NCI-H146 (cell line): ENCODE results near the gene ZACN.
A peak's percentile ranks its signal among the peaks of the same experiment; 100 is the strongest.

Experiments
- DNase-seq: peaks from one replicate; lab custom pipeline; 2025; lab: John Stamatoyannopoulos, UW

Gene ZACN

DNA sequence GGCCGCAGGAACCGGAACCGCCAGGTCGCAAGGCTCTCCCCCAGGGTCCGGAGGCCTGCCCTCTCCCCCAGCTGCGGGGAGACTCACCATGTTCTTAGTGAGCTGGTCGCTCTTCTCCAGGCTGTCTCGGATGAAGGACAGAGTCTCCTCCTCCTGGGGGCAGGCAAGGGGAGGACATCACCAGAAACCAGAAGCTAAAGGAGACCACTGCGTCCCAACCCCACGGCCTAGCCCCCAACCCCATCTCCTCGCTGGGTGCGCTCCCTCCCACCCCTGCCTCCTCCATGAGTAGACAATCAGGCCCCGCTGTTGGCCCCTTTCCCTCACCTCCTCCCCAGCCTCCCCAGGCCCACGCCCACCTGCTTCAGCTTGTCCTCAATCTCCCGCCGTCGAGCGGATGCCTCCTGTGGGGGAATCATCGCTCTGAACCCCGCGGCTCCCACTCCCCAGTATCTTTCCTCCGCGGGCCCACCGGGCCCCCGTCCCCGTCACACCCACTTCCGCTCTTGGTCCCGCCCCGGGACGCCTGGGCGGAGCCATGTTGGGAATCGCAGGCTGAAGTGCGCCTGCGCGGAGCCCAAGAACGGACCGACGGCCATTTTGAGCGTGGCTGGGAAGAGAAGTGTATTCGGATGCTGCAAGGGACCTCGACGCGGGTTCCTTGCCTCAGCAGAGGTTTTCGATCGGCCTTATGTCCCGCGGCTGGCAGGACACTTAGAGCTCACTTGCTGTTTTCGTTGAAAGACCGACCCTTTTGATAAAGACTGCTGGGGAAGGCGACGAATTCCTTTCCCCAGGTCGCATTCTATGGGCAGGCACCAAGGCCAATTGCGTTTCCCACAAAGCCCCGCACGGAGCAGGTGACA, 24.5 kb downstream of the ZACN start, which contains the start of gene EXOC7:
EXOC7 (minus strand) TSS at position 514 of the 866 bp plus-strand sequence; CDS start at position 419, 95 bp downstream.
- DNase-seq = peak; percentile 93

DNA sequence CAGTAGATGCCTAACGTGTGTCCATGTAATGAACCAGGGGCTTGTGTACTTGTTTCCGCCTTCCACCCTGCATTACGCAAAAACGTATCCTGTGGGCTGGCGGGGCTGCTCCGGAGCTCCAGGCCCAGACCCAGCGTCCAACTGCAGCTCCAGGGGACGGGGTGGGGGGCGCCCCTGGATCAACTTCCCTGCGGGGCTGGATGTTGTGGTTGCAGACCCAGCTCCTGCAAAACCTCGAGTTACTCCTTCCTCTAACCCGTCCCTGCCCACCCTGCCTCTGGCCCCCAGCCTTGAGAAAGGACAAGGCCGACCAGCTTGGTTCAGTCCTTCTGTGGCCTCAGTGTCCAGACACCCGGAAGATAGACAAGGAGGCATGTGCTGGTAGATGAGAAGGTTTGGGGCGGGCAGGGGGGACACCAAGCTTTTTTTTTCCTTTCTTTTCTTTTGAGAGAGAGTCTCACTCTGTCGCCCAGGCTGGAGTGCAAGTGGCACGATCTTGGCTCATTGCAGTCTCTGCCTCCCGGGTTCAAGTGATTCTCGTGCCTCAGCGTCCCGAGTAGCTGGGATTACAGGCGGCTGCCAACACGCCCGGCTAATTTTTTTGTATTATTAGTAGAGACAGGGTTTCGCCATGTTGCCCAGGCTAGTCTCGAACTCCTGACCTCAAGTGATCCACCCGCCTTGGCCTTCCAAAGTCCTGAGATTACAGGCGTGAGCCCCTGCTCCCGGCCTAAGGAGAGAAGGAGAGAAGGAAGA, 25.3 kb downstream of the ZACN start:
- no peak for DNase-seq

DNA sequence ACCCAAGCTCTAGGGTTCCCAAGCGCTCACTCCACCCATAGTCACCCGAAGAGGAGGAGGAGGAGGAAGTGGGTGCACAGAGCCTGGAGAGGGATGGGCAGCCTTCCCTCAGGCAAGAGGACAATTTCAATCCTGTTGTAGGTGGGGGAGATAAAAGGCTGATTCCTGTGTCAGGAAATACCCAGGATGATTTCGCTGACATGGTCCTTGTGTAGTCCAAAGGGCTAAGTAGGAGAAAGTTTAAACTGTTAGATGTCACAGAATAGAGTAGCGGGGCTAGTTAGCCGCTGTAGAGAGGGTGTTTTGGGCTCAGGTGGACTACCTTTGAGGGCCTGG, 25.9 kb downstream of the ZACN start:
- no peak for DNase-seq

DNA sequence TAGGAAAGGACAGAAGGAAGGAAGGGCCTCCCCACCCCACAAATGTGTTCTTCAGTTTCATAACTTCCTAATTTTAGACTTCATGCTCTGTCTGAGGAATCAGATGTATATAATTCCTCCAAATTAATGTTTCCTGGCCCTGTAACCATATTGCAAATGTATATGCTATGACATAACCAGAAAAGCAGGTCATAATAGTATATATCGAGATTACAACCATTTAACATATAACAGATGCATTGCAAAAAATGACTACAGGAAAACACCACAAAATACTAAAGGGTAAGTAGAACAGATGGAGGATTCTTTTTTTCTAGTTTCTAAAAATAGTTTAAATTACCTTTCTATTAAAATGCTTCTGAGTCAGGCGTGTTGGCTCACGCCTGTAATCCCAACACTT, 27.7 kb downstream of the ZACN start:
- no peak for DNase-seq

GRCh38 chr17:76107509-76107908, 28.5 kb downstream of the ZACN start:
- no peak for DNase-seq

- no peak for DNase-seq
Observed at GRCh38 chr17:76111956-76112355, 33.0 kb downstream of the ZACN start.

- DNase-seq = no peak
Observed at GRCh38 chr17:76115138-76115754, 36.3 kb downstream of the ZACN start.

GRCh38 chr17:76119409-76120371, 40.7 kb downstream of the ZACN start:
- no peak for DNase-seq

GRCh38 chr17:76120658-76121008, 41.7 kb downstream of the ZACN start:
- no peak for DNase-seq

- no peak for DNase-seq
Observed at GRCh38 chr17:76121932-76122430, 43.0 kb downstream of the ZACN start.

- DNase-seq = no peak
Observed at GRCh38 chr17:76122431-76123190, 43.6 kb downstream of the ZACN start.

- no peak for DNase-seq
Observed at GRCh38 chr17:76123191-76123499, 44.2 kb downstream of the ZACN start.

- no peak for DNase-seq
Observed at GRCh38 chr17:76123749-76124581, 45.0 kb downstream of the ZACN start.

GRCh38 chr17:76124582-76125390, 45.8 kb downstream of the ZACN start:
- DNase-seq = no peak

DNA sequence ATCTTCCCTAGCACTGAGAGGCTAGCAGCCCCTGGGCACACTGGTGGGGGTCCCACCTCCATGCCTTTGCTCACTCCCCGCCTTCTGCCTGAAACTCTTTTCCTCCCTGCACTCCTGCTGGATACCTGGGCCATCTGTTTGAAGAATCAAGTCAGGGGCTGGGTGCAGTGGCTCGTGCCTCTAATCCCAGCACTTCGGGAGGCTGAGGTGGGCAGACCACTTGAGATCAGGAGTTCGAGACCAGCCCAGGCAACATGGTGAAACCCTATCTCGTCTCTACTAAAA, 46.4 kb downstream of the ZACN start:
- no peak for DNase-seq

DNA sequence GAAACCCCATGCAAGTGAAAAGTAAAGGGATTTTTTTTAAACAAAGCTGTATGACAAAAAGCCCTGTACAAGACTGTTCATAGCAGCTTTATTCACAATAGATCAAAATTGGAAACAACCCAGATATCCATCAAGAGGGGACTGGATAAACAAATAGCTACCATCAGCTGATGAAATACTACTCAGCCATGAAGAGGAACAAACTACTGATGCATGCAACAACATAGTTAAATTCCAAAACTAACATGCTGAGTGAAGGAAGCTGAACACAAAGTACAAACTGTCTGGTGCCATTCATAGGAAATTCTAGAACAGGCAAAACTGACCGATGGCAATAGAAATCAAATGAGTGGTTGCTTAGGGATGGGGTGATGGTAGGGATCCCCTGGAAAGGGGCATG, 46.9 kb downstream of the ZACN start:
- DNase-seq = no peak

DNA sequence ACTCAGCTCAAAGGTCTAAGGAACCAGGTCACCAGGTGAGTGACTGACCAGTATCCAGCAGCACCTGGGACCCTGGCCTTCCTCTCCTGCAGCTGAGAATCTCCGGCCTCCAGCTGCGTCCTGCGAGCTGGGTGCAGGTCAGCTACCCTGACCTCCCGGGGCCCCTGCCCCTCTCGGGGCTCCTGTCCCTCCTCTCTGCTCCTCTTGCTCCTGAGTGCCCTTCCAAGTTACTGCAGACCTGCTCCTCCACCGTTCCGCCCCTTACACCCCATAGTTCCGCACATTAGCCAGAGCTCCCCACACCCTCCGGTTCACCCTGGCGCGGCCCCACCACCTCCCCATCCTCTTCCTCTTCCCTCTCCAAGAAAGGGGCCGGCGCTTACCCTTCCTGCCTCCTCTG, 51.5 kb downstream of the ZACN start:
- DNase-seq = no peak

DNA sequence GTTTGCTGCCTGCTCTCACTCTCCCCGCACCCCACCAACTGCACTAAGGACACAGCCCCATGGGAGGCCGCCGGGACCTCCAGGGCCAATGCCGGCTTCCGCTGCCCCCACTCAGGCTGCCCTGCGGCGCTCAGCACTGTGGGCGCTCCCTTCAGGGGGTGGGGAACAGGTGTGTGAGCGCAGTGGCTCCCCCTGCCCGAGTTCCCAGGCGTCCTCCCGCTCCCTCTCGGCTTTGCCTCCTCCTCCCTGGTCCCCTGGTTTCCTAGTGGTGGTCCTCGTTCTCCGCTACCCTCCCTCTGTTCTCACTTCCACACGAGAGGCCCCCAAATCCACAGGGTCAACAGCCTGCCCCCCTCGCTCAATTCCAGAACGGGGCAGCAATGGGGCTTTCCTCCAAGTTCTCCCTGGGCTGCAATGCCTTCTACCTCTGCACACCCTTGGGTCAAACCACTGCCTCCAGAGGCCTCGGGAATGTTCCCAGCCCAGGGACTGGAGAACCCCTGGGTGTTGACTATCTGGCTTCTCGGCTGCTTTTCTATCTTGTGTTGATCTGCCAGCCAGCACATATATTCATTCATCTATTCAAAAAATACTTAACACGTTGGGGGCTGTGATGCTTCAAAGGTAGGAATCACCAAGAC, 52.2 kb downstream of the ZACN start:
- no peak for DNase-seq
